GM12865 (cell line): Measurements from ENCODE around the gene CNOT6L.

Experiments
- DNase-seq: peaks from one replicate; pipeline ENCODE4 v3.0.0; 2010; ENCODE audit warnings: low read depth
- H3K4me3 ChIP-seq: 2 replicates; pipeline ENCODE4 v1.5.1; 2011; ENCODE audit warnings: mild to moderate bottlenecking, low read depth, low read length, control low read depth
- TF ChIP-seq, protein P1 (sequence below): IDR thresholded peaks from 2 replicates; pipeline ENCODE4 v1.5.1; 2011; ENCODE audit warnings: low read length, control low read depth, low read depth, inconsistent platforms; ENCODE audit not compliant: insufficient read depth; ENCODE audit errors: missing control alignments

The CNOT6L gene

DNA sequence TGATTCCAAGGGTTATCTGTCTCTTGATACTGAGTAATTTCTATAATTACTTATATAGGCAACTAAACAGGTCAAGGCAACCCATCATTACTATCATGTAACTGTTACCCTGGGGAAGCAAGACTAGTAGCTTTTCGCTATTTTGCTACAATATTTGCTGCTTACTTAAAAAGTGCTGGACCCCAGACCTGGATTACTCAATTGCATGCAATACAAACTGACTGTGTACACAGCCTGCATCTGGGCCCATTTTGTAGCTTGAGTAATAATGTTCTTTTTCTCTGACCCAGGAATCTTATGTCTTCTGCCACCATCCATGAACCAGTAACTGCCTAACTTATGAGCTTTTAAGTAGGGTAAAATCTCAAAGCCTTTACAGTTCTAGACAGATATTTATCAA is 53.4 kb downstream of the CNOT6L start:
- TF ChIP-seq, protein P1, sequence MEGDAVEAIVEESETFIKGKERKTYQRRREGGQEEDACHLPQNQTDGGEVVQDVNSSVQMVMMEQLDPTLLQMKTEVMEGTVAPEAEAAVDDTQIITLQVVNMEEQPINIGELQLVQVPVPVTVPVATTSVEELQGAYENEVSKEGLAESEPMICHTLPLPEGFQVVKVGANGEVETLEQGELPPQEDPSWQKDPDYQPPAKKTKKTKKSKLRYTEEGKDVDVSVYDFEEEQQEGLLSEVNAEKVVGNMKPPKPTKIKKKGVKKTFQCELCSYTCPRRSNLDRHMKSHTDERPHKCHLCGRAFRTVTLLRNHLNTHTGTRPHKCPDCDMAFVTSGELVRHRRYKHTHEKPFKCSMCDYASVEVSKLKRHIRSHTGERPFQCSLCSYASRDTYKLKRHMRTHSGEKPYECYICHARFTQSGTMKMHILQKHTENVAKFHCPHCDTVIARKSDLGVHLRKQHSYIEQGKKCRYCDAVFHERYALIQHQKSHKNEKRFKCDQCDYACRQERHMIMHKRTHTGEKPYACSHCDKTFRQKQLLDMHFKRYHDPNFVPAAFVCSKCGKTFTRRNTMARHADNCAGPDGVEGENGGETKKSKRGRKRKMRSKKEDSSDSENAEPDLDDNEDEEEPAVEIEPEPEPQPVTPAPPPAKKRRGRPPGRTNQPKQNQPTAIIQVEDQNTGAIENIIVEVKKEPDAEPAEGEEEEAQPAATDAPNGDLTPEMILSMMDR, result no peak
- DNase-seq, result no peak
- no peak overlapping the region for H3K4me3 ChIP-seq

DNA sequence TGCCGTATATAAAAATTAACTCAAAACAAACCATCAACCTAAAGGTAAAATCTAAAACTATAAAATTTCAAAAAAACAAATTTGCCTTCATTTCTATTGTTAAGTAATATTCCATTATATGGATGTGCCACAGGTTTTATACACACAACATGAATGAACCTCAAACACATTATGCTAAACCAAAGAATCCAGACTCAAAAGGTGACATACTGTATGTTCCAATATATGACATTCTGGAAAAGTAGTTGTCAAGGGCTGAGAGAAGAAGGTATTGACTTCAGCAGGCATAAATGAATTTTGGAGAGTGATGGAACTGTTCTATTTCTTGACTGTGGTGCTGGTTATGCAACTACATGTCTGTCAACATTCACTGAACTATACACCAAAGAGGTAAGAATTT is 56.6 kb downstream of the CNOT6L start:
- no peak for DNase-seq
- TF ChIP-seq, protein P1, result no peak
- H3K4me3 ChIP-seq, result no peak overlapping the region

GRCh38 chr4:77761595-77761994 is 57.6 kb downstream of the CNOT6L start:
- no peak overlapping the region for H3K4me3 ChIP-seq
- TF ChIP-seq, protein P1, result no peak
- no peak for DNase-seq

- TF ChIP-seq, protein P1, result no peak
- no peak overlapping the region for H3K4me3 ChIP-seq
- DNase-seq, result no peak
These were observed 60.4 kb downstream of the CNOT6L start for GRCh38 chr4:77758804-77759203.

DNA sequence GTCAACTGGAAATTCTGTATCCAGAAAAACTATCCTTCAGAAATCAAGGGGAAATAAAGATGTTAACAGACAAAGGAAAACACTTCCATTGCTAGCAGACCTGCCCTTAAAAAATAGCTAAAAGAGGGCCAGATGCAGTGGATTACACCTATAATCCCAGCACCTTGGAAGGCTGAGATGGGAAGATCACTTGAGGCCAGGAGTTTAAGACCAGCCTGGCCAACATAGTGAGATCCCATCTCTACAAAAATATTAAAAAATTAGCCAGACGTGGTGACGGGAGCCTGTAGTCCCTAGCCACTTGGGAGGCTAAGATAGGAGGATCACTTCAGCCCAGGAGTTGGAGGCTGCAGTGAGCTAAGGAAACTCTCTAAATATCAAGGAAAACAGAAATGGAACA is 67.4 kb downstream of the CNOT6L start:
- TF ChIP-seq, protein P1, result no peak
- no peak overlapping the region for H3K4me3 ChIP-seq
- no peak for DNase-seq

GRCh38 chr4:77745792-77746191 is 73.4 kb downstream of the CNOT6L start:
- no peak overlapping the region for H3K4me3 ChIP-seq
- DNase-seq, result no peak
- TF ChIP-seq, protein P1, result no peak

GRCh38 chr4:77742054-77742453 is 77.1 kb downstream of the CNOT6L start:
- no peak for DNase-seq
- no peak overlapping the region for H3K4me3 ChIP-seq
- TF ChIP-seq, protein P1, result no peak
